ENCODE measurements around the gene TAOK3.
A peak's percentile ranks its signal among the peaks of the same experiment; 100 is the strongest.
"Not testable (repeated sequence)": the region's sequence is repeated elsewhere in the genome, so short reads cannot be mapped to it uniquely, and the experiment has no call there.

The TAOK3 gene

DNA sequence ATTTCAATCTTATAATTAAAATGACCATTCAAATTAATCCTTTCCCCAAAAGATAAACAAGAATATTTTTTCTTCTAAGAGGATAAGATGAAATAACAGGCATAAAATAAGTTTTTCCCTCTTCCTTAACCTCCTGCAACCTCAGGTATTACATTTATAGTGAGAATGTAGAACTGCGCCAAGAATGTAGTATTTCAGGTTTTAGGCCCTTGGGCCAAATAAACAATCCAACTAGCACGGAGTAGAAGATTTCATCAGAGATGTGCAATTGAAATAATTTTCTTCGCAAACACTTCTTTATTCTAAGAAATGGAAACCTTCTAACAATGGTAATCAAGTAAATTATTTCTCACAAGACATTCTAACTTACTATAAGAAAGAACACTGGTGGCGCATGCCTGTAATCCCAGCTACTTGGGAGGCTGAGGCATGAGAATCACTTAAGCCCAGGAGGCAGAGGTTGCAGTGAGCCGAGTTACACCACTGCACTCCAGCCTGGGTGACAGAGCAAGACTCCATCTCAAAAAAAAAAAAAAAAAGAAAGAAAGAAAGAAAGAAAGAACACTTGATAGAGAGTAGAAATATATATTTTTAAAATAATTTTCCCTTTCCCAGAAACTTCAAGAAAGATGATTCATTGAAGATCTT is 100.8 kb downstream of the TAOK3 start:
- H3K4me3 ChIP-seq (ENCODE audit: low read depth, low read length), result no peak overlapping the region
- in situ Hi-C loops (cut with HindIII; ENCODE audit: low sequenced_read_pairs), result no loop called here
- DNase-seq (ENCODE audit: low read depth, low spot score), result no peak
- TF ChIP-seq, protein P1, sequence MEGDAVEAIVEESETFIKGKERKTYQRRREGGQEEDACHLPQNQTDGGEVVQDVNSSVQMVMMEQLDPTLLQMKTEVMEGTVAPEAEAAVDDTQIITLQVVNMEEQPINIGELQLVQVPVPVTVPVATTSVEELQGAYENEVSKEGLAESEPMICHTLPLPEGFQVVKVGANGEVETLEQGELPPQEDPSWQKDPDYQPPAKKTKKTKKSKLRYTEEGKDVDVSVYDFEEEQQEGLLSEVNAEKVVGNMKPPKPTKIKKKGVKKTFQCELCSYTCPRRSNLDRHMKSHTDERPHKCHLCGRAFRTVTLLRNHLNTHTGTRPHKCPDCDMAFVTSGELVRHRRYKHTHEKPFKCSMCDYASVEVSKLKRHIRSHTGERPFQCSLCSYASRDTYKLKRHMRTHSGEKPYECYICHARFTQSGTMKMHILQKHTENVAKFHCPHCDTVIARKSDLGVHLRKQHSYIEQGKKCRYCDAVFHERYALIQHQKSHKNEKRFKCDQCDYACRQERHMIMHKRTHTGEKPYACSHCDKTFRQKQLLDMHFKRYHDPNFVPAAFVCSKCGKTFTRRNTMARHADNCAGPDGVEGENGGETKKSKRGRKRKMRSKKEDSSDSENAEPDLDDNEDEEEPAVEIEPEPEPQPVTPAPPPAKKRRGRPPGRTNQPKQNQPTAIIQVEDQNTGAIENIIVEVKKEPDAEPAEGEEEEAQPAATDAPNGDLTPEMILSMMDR (IDR thresholded peaks at IDR 0.05; ENCODE audit: low read depth, low read length), result no peak

DNA sequence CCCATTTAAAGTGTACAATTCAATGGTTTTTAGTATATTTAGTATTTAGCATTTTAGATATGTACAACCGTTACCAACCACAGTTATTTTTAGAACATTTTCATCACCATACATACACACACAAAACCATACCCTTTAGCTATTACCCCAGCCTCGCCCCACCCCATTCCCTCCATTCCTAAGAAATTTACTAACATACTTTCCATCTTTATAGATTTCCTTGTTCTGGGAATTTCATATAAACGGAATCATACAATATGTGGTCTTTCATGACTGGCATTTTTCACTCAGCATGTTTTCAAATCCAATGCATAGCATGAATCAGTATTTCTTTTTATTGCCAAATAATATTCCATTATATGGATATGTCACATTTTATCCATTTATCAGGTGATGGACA is 101.5 kb downstream of the TAOK3 start:
- in situ Hi-C loops (cut with HindIII; ENCODE audit: low sequenced_read_pairs), result no loop called here
- H3K4me3 ChIP-seq (ENCODE audit: low read depth, low read length), result no peak overlapping the region
- TF ChIP-seq, protein P1 (IDR thresholded peaks at IDR 0.05; ENCODE audit: low read depth, low read length), result no peak
- DNase-seq (ENCODE audit: low read depth, low spot score), result no peak

DNA sequence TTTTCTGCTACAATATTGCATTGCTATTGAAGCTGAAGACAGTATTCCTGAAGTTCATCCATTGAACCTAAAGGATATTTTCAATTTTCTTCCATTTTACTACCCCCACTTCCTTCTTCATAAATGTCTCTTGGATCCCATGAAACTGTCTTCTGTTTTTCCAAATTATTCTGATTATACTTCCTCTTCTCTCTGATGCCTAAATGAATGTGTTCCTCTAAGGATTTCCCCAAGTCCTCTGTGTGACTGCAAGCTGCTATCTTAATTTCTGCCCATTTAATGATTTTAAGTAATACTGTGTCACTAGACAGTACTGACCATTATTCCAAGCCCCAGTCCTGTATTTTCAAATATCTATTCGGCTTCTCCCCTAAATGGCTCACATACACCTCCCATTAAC is 102.9 kb downstream of the TAOK3 start:
- TF ChIP-seq, protein P1 (IDR thresholded peaks at IDR 0.05; ENCODE audit: low read depth, low read length), result no peak
- in situ Hi-C loops (cut with HindIII; ENCODE audit: low sequenced_read_pairs), result no loop called here
- no peak overlapping the region for H3K4me3 ChIP-seq (ENCODE audit: low read depth, low read length)
- no peak for DNase-seq (ENCODE audit: low read depth, low spot score)

DNA sequence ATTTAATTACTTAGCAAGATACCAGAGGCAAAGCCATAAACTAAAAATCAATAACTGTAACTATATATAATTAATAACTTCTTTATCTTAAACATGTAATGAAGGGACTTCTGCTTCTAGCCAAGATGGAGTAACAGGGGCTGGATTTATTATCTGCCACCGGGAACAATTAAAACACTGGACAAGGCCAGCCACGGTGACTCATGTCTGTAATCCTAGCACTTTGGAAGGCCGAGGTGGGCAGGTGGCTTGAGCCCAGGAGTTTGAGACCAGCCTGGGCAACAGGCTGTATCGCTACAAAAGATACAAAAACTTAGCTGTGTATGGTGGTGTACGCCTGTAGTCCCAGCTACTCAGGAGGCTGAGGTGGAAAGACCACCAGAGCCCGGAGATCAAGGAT is 113.6 kb downstream of the TAOK3 start:
- TF ChIP-seq, protein P1 (IDR thresholded peaks at IDR 0.05; ENCODE audit: low read depth, low read length), result no peak
- in situ Hi-C loops (cut with HindIII; ENCODE audit: low sequenced_read_pairs), result no loop called here
- DNase-seq (ENCODE audit: low read depth, low spot score), result peak; percentile 18
- no peak overlapping the region for H3K4me3 ChIP-seq (ENCODE audit: low read depth, low read length)

DNA sequence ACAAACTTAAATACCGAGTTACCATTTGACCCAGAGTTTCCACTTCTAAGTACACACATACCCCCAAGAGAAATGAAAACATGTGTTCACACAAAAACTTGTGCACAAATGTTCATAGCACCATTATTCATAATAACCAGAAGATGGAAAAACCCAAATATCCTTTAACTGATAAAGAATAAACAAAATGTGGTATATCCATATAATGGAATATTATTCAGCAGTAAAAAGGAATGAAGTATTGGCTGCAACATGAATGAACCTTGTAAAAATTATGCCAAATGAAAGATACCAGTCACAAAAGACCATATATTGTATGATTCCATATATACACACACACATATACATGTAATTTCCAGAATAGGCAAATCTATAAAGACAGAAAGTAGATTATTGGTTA is 116.4 kb downstream of the TAOK3 start:
- DNase-seq (ENCODE audit: low read depth, low spot score), result no peak
- H3K4me3 ChIP-seq (ENCODE audit: low read depth, low read length), result no peak overlapping the region
- TF ChIP-seq, protein P1 (IDR thresholded peaks at IDR 0.05; ENCODE audit: low read depth, low read length), result no peak
- in situ Hi-C loops (cut with HindIII; ENCODE audit: low sequenced_read_pairs), result no loop called here

DNA sequence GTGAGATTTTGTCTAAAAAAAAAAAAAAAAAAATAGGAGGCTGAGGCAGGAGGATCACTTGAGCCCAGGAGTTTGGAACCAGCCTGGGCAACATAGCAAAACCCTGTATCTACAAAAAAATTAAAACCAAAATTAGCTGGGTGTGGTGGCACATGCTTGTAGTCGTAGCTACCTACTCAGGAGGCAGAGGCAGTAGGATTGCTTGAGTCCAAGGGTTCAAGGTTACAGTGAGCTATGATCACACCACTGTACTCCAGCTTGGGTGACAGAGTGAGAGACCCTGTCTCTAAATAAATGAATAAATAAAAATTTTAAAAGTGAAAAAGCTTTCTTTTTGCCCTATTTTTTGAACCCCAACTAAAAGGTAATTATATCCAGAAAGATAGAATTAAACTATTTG is 123.2 kb downstream of the TAOK3 start:
- TF ChIP-seq, protein P1 (IDR thresholded peaks at IDR 0.05; ENCODE audit: low read depth, low read length), result no peak
- no peak overlapping the region for H3K4me3 ChIP-seq (ENCODE audit: low read depth, low read length)
- DNase-seq (ENCODE audit: low read depth, low spot score), result no peak
- in situ Hi-C loops (cut with HindIII; ENCODE audit: low sequenced_read_pairs), result no loop called here

DNA sequence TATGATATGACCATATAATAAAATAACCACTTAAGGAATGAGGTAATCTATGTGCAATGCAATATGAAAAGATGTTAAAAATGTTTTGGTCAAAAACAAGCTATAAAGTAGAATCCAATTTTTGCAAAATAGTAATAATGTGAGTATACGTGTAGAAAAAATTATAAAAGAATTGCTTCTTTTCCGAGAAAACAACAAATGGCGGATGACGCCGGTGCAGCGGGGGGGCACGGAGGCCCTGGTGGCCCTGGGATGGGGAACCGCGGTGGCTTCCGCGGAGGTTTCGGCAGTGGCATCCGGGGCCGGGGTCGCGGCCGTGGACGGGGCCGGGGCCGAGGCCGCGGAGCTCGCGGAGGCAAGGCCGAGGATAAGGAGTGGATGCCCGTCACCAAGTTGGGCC is 126.8 kb downstream of the TAOK3 start:
- H3K4me3 ChIP-seq (ENCODE audit: low read depth, low read length); DNase-seq (ENCODE audit: low read depth, low spot score); in situ Hi-C loops (cut with HindIII; ENCODE audit: low sequenced_read_pairs): not testable (repeated sequence)

Measured in astrocyte of the spinal cord (primary cell).